Ishikawa (cell line): ENCODE measurements around the gene DSCAML1.

Source experiments
- CEBPB ChIP-seq: IDR thresholded peaks from 2 replicates; pipeline ENCODE4 v1.6.1; 2012
- CREB1 ChIP-seq: IDR thresholded peaks from 2 replicates; pipeline ENCODE4 v1.6.1; 2012; ENCODE audit warnings: low read depth
- EGR1 ChIP-seq: IDR thresholded peaks from 2 replicates; pipeline ENCODE4 v1.6.1; 2012
- EP300 ChIP-seq: IDR thresholded peaks from 2 replicates; pipeline ENCODE4 v1.6.1; 2012; ENCODE audit warnings: borderline replicate concordance
- FOXM1 ChIP-seq: IDR thresholded peaks from 2 replicates; pipeline ENCODE4 v1.6.1; 2012; ENCODE audit warnings: low read depth, borderline replicate concordance
- NFIC ChIP-seq: IDR thresholded peaks from 2 replicates; pipeline ENCODE4 v1.6.1; 2012
- RAD21 ChIP-seq: IDR thresholded peaks from 2 replicates; pipeline ENCODE4 v1.6.1; 2012; ENCODE audit warnings: low read depth
- TAF1 ChIP-seq: IDR thresholded peaks from 2 replicates; pipeline ENCODE4 v1.6.1; 2012; ENCODE audit warnings: low read depth, mild to moderate bottlenecking
- TCF12 ChIP-seq: IDR thresholded peaks from 2 replicates; pipeline ENCODE4 v1.6.1; 2012; ENCODE audit warnings: low read depth
- TEAD4 ChIP-seq: IDR thresholded peaks from 2 replicates; pipeline ENCODE4 v1.6.1; 2012
- YY1 ChIP-seq: IDR thresholded peaks from 2 replicates; pipeline ENCODE4 v1.6.1; 2012; ENCODE audit warnings: low read depth
- ZBTB7A ChIP-seq: IDR thresholded peaks from 2 replicates; pipeline ENCODE4 v1.6.1; 2012; ENCODE audit warnings: low read depth
- TF ChIP-seq, protein P1 (sequence below): IDR thresholded peaks from 2 replicates; pipeline ENCODE4 v1.6.1; 2012
- TF ChIP-seq, protein P2 (sequence below): IDR thresholded peaks from 2 replicates; pipeline ENCODE4 v1.6.1; 2012
- TF ChIP-seq, protein P3 (sequence below): IDR thresholded peaks from 2 replicates; pipeline ENCODE4 v1.6.1; 2012; ENCODE audit warnings: low read depth, mild to moderate bottlenecking

Gene DSCAML1

DNA sequence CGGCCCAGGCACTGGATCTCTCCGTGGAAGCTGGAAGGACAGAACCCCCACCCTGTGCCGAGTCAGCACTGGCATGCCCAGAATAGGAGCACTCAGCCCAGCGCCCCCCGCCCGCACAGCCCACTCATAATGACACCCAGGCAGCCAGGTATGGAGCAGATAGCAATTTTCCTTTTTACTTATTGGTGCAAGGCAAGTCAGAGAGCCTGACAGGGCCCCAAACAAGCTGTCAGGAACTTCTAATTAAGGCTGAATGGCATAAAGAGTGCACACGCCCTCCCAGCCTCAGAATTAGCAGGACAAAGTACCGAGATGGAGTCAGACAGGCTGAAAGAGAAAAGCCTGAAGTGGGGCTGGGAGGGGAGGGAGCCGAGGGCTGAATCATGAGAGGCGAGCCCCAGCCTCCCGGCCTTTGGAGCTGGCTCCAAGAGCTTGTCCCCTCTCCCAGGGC lies 76.9 kb downstream of the DSCAML1 start:
- no peak for TF ChIP-seq EGR1
- no peak for TF ChIP-seq NFIC
- TF ChIP-seq ZBTB7A: no peak
- TF ChIP-seq TEAD4: no peak
- no peak for TF ChIP-seq FOXM1
- TF ChIP-seq YY1: no peak

DNA sequence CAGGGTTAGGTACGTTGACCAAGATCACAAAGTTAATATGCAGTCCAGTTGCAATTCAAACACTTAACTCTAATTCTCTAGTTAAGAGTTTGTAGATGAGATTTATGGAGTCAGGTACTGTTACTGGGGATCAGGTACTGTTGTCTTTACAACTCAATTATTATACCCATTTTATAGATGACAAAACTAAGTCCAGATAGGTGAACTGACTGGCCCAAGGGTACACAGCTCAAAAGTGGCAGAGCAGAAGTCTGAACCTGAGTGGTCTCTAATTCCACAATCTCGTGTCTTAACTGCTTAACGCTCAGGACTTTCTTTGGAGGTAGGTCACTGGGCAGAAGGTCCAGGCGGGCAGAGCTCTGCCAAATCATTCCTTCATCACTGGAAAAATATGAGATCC lies 77.5 kb downstream of the DSCAML1 start:
- TF ChIP-seq ZBTB7A (no peak), TAF1 (no peak)

DNA sequence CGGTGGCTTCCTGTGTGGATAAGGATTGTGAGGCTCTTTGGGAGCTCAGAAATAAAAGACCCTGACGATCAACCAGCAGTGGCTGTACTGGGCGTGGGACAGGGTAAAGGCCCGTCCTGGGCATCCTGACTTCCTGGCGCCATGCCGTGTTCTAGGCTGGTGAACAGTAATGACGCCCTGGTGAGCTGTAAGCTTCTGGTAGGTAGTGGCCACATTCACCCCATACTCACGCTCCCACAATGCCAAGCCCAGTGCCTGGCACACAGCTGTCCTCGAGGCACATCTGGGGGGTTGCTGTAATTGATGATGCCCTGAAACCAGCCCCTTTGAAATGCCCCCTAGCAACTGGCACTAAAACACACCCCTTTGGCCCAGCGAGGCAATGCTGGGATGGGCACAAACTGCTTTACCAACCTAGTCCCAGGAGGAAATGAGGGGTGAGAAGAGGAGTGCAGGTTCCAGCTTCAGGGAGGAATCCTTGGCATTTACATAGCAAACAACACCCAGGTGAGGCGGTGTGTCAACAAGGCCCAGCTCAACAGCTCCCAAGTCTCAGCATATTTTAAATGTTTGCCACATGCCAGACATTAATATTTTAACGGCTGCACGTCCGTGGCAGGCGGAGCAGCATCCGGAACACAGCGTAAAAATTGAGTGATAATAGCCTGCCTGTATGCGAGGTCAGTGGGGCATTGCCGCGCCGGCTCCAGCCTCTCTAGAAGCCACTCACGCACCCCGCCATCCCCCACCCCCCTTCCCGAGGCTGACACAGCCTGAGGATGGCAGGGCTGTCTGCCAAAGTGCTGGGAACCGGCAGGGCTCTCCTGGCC lies 79.3 kb downstream of the DSCAML1 start:
- TF ChIP-seq TAF1 (no peak), RAD21 (no peak)
- TF ChIP-seq, protein P1, sequence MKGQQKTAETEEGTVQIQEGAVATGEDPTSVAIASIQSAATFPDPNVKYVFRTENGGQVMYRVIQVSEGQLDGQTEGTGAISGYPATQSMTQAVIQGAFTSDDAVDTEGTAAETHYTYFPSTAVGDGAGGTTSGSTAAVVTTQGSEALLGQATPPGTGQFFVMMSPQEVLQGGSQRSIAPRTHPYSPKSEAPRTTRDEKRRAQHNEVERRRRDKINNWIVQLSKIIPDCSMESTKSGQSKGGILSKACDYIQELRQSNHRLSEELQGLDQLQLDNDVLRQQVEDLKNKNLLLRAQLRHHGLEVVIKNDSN: no peak

DNA sequence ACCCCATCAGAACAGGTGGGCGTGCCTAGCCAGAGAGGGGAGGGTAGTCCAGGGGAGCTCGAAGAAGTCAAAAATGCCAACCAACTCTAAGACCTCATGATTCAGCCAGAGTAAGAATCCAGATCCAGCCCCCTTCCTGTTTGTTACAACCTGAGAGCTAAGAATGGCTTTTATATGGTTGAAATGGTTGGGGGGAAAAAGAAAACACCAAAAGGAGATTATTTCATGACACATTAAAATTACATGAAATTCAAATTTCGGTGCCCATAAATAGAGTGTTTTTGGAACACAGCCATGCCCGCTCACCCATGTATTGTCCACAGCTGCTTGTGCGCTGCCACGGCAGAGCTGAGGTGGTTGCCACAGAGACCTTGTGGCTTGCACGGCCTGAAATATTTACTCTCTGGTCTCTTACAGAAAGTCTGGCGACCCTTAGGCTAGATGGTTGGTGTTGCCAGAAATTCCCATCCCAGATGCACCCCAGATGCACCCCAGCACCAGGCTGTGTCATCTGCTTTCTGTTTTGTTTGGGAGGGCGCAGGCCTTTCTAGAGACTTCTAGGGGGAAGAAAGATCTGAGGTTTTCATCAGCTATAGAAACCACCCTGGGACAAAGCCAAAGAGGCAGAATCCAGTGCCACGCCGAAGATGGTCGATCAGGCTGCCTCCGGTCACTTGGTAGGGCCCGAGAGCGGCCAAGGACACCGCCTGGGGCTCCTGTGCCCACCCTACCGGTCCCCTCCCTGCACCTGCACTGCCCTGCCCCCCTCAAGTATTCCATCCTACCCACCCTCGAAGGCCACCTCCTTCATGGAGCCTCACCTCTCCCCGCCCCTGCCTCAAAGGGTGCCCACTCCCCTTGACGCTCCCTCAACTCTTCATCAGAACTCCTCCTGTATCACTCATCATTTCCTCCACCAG lies 80.2 kb downstream of the DSCAML1 start:
- no peak for TF ChIP-seq NFIC
- TF ChIP-seq CEBPB: no peak
- no peak for TF ChIP-seq CREB1
- TF ChIP-seq TEAD4: no peak
- no peak for TF ChIP-seq YY1
- no peak for TF ChIP-seq EGR1
- TF ChIP-seq, protein P2, sequence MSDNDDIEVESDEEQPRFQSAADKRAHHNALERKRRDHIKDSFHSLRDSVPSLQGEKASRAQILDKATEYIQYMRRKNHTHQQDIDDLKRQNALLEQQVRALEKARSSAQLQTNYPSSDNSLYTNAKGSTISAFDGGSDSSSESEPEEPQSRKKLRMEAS: no peak
- TF ChIP-seq EP300: no peak
- no peak for TF ChIP-seq TAF1
- TF ChIP-seq TCF12: no peak

DNA sequence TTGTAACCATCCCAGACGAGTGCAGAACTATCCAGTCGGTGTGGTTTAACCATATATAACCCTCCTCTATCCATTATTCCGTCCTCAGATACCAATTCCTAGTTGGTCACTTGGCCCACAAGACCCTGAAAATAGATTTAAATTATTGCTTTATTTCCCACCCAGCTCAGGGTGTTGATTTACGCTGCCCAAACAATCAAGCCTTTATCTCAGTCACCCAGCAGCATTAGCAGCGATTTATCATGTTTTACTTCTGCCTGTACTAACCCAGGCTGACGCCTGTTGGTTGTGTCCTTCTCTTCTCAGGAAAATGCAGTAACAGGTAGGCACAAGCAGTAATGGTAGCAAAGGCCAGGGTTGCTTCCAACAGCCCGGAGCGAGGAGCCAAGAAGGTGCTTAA lies 81.2 kb downstream of the DSCAML1 start:
- TF ChIP-seq, protein P2: no peak
- TF ChIP-seq CREB1: no peak
- TF ChIP-seq TCF12: no peak
- no peak for TF ChIP-seq EGR1
- TF ChIP-seq, protein P1: no peak
- TF ChIP-seq EP300: no peak
- TF ChIP-seq YY1: no peak
- no peak for TF ChIP-seq ZBTB7A
- TF ChIP-seq NFIC: no peak
- TF ChIP-seq, protein P3, sequence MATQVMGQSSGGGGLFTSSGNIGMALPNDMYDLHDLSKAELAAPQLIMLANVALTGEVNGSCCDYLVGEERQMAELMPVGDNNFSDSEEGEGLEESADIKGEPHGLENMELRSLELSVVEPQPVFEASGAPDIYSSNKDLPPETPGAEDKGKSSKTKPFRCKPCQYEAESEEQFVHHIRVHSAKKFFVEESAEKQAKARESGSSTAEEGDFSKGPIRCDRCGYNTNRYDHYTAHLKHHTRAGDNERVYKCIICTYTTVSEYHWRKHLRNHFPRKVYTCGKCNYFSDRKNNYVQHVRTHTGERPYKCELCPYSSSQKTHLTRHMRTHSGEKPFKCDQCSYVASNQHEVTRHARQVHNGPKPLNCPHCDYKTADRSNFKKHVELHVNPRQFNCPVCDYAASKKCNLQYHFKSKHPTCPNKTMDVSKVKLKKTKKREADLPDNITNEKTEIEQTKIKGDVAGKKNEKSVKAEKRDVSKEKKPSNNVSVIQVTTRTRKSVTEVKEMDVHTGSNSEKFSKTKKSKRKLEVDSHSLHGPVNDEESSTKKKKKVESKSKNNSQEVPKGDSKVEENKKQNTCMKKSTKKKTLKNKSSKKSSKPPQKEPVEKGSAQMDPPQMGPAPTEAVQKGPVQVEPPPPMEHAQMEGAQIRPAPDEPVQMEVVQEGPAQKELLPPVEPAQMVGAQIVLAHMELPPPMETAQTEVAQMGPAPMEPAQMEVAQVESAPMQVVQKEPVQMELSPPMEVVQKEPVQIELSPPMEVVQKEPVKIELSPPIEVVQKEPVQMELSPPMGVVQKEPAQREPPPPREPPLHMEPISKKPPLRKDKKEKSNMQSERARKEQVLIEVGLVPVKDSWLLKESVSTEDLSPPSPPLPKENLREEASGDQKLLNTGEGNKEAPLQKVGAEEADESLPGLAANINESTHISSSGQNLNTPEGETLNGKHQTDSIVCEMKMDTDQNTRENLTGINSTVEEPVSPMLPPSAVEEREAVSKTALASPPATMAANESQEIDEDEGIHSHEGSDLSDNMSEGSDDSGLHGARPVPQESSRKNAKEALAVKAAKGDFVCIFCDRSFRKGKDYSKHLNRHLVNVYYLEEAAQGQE: no peak
- TF ChIP-seq FOXM1: no peak
- TF ChIP-seq TEAD4: no peak
- no peak for TF ChIP-seq CEBPB
- no peak for TF ChIP-seq TAF1
- TF ChIP-seq RAD21: no peak

DNA sequence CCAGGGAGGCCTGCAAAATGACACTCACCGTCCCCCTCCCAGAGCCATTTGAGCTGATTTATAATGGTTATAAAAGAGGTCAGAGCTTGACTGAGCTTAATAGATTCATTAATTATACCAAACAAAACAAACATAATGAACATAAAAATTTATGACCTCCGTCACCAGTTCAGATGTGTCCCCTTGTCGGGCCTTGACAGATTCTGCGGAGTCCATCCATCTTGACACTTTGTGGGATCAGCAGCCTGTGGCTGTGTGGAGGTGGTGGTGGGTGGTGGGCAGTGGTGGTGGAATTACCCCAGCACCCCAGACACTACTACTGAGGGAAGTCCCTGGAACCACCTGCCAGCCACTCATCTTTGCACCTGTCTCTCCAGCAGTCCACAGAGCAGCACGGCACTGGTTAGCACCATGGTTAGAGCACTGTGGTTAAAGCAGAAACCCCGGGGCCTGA lies 83.5 kb downstream of the DSCAML1 start:
- TF ChIP-seq ZBTB7A: no peak
- no peak for TF ChIP-seq EGR1
- TF ChIP-seq CEBPB: no peak
- no peak for TF ChIP-seq TCF12
- no peak for TF ChIP-seq TEAD4
- TF ChIP-seq, protein P3: no peak
- TF ChIP-seq NFIC: no peak
- no peak for TF ChIP-seq CREB1
- no peak for TF ChIP-seq YY1
- TF ChIP-seq TAF1: no peak
- no peak for TF ChIP-seq EP300
- TF ChIP-seq RAD21: no peak
- TF ChIP-seq, protein P2: no peak
- TF ChIP-seq, protein P1: no peak
- TF ChIP-seq FOXM1: no peak
